ENCODE results near the gene CHRNA4. TPM values are rescaled to one million over a fixed set of nuclear protein-coding genes. Genes with fewer than 3 reads are reported as not detected.

Gene CHRNA4
- total RNA-seq, 2 donors from 2014 or later = not detected

GRCh38 chr20:63350196-63350595 lies 11.0 kb downstream of the CHRNA4 start:
- Histone ChIP-seq H3K36me3 (no peaks in the 10 kb centered on the region), H3K27ac (no peak overlapping the region), H3K9me3 (no peaks in the 10 kb centered on the region), H3K4me1 (ENCODE audit: control insufficient read depth in 1 of 2, low read depth in 2 of 2) (no peaks in the 10 kb centered on the region), H3K4me3 (no peak overlapping the region), H3K27me3 (replicated peaks; ENCODE audit: insufficient read depth) (no peaks in the 10 kb centered on the region)
- ATAC-seq (ENCODE audit: insufficient number of reproducible peaks, low FRiP score, low read depth) (no peak), DNase-seq (ENCODE audit: low spot score) (no peak)
- TF ChIP-seq CTCF (IDR thresholded peaks at IDR 0.05) = no peak

- Histone ChIP-seq H3K4me1 (ENCODE audit: control insufficient read depth in 1 of 2, low read depth in 2 of 2) (no peaks in the 10 kb centered on the region), H3K9me3 (no peaks in the 10 kb centered on the region), H3K36me3 (no peaks in the 10 kb centered on the region), H3K4me3 (no peak overlapping the region), H3K27me3 (replicated peaks; ENCODE audit: insufficient read depth) (no peaks in the 10 kb centered on the region), H3K27ac (no peak overlapping the region)
- no peak for ATAC-seq (ENCODE audit: insufficient number of reproducible peaks, low FRiP score, low read depth)
- no peak for DNase-seq (ENCODE audit: low spot score)
- no peak for TF ChIP-seq CTCF (IDR thresholded peaks at IDR 0.05)
These were observed 11.6 kb downstream of the CHRNA4 start for GRCh38 chr20:63349516-63349895.

DNA sequence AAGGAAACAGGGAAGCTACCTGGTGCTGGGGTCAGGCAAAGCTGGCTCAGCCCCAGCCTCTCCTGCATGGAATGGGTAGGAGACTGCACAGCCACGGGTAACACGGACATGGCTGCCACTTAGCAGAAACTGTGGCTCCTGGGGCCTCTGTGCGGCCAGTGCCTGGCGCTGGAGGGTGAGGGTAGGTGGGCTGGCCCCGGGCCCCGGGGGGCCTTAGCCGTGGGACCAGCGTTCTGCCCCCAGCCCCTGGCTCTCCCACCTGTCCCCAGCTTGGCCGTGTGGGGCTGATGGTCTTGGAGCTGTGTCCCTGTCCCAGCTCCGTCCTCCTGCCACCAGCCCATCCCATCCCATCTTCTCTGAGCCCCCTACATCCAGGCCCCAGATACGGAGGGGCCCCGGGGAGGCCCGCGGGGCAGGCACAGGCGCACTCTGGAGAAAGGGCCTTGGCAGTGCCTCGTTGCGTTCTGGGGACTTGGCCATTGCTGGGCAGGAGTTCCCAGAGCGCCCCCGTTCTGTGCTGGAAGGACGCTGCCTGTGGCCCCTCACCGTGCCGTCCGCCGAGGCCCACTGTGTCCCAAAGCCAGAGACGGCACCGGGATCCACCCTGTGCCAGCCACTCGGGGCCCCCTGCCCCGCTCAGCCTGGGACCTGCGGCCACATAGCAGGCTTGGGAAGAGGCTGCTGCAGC lies 12.2 kb downstream of the CHRNA4 start:
- TF ChIP-seq CTCF (IDR thresholded peaks at IDR 0.05) = no peak
- Histone ChIP-seq H3K4me3 (no peak overlapping the region), H3K9me3 (no peaks in the 10 kb centered on the region), H3K27ac (no peak overlapping the region), H3K36me3 (no peaks in the 10 kb centered on the region), H3K27me3 (replicated peaks; ENCODE audit: insufficient read depth) (no peaks in the 10 kb centered on the region), H3K4me1 (ENCODE audit: control insufficient read depth in 1 of 2, low read depth in 2 of 2) (no peaks in the 10 kb centered on the region)
- no peak for ATAC-seq (ENCODE audit: insufficient number of reproducible peaks, low FRiP score, low read depth)
- DNase-seq (ENCODE audit: low spot score) = no peak

DNA sequence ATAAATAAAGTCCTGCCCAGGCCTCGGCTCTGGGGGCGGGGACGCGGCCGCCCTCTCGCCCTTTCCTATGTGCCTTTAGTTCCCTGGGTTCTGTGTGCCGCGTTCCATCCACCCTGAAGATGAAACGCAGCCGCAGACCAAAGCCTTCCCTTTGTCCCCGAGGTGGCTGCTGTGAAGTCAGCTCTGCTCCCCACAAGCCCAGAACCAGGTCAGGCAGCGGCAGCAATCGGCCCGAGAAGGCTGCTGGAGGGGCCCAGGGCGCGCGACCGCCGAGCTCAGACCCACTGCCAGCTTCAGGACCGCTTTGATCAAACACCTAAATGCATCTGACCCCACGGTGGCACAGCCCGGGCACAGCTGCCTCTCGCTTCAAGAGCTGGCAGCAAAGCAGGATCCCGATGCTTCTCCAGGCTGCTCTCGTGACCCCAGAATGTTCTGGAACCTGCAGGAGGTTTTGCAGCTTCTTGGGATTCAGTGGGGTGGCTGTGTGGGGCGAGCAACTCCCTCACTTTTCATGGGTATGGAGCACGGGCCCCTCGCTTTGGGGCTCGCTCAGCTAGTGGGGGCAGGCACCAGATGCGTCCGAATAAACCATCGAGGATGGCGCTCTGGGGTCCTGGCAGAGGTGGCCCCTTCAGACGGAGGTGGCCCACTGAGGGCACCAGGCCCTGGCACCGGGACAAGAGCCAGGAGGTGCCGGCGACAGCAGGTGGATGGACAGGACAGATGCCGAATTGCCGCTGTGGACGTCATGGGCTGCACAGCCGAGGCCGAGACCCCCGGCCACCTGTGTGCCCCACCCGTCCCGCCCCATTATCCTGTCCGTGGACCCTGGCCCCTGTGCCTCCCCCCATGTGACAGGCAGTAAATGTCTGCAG lies 13.0 kb downstream of the CHRNA4 start:
- no peak overlapping the region for H3K4me3 ChIP-seq
- no peak for DNase-seq (ENCODE audit: low spot score)
- no peaks in the 10 kb centered on the region for H3K9me3 ChIP-seq
- no peak for TF ChIP-seq CTCF (IDR thresholded peaks at IDR 0.05)
- no peak for ATAC-seq (ENCODE audit: insufficient number of reproducible peaks, low FRiP score, low read depth)
- H3K4me1 ChIP-seq (ENCODE audit: control insufficient read depth in 1 of 2, low read depth in 2 of 2) = no peaks in the 10 kb centered on the region
- no peaks in the 10 kb centered on the region for H3K36me3 ChIP-seq
- no peak overlapping the region for H3K27ac ChIP-seq
- H3K27me3 ChIP-seq (replicated peaks; ENCODE audit: insufficient read depth) = no peaks in the 10 kb centered on the region

DNA sequence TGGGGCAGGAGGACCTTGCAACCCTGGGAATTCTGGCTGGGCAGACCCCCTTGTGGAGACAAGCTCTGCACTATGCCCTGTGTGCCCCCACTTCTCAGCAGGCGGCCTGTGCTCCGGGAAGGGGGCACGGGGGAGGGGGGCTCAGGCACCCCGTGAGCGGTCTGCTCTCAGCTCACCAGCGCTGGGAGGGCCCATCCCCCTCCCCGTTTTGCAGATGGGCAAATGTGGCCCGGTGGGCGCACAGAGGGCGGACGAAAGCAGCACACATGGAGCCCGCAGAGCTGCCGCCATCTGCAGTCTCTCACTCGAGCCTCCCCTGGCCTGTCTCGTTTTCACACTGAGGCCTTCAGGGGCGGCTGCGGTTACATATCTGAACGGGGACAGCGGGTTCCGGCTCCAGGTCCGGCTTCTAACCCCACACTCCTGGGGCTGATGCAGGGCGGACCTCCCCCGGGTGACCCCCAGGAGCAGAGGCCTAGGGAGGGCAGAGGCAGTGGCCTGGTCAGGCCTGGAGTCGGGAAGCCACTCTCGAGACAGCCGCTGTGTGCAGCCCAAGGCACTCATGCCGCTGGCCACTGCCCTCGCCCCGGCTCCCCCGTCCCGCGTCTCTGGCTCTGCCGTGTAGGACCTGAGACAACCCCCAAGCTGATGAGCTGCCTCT lies 13.9 kb downstream of the CHRNA4 start:
- Histone ChIP-seq H3K27ac (no peak overlapping the region), H3K9me3 (no peaks in the 10 kb centered on the region), H3K4me3 (no peak overlapping the region), H3K36me3 (no peaks in the 10 kb centered on the region), H3K27me3 (replicated peaks; ENCODE audit: insufficient read depth) (no peaks in the 10 kb centered on the region), H3K4me1 (ENCODE audit: control insufficient read depth in 1 of 2, low read depth in 2 of 2) (no peaks in the 10 kb centered on the region)
- TF ChIP-seq CTCF (IDR thresholded peaks at IDR 0.05) = no peak
- ATAC-seq (ENCODE audit: insufficient number of reproducible peaks, low FRiP score, low read depth) = no peak
- no peak for DNase-seq (ENCODE audit: low spot score)
